ENCODE data around the gene IFT43. TPM values are rescaled to one million over a fixed set of nuclear protein-coding genes. Genes with fewer than 3 reads are reported as not detected.

The IFT43 gene
- total RNA-seq = 26.8 and 40.6 TPM in 2 replicates

GRCh38 chr14:75985618-75986438 is at the start of gene IFT43:
TSS of gene IFT43 (plus strand) at chr14:75985763. CDS start at chr14:75985787, 24 bp downstream.

GRCh38 chr14:75981426-75982265 is 3.9 kb upstream of the IFT43 start, which contains the start of gene TGFB3:
TSS of gene TGFB3 (minus strand) at chr14:75981995. CDS start at chr14:75980893, 1,102 bp downstream.

Other genes with a start within 250 kb of the IFT43 start
- gene TGFB3, start 3.8 kb upstream of the IFT43 start, total RNA-seq = 8.6 and 12.1 TPM in 2 replicates
- gene GPATCH2L, start 166.2 kb downstream of the IFT43 start, total RNA-seq = 48.5 and 60.4 TPM in 2 replicates